ENCODE data around the gene RCOR1. TPM values are rescaled to one million over a fixed set of nuclear protein-coding genes. Genes with fewer than 3 reads are reported as not detected.
"Not testable (repeated sequence)": the region's sequence is repeated elsewhere in the genome, so short reads cannot be mapped to it uniquely, and the experiment has no call there.

Gene RCOR1
- total RNA-seq, 2 experiments from 2014 or later = 22.4 to 24.7 TPM

GRCh38 chr14:102557434-102558226 is 34.8 kb upstream of the RCOR1 start:
- no peak for ATAC-seq
- Mint-ChIP-seq H3K4me3 (no peak overlapping the region), H3K27ac (no peak overlapping the region), H3K27me3 (ENCODE audit: low read depth) (no peaks in the 10 kb centered on the region), H3K4me1 (ENCODE audit: low read depth) (peaks cover 9% of the 10 kb centered on the region), H3K9me3 (ENCODE audit: insufficient read depth) (no peaks in the 10 kb centered on the region), H3K36me3 (ENCODE audit: low read depth) (no peaks in the 10 kb centered on the region)
- POLR2A ChIA-PET = no interaction called here
- CTCF ChIA-PET = interaction anchor here (1.1 kb wide), 1 partner anchor 13 kb away, joined by 3 read pairs; no protein-coding TSS in a partner anchor
- no peak for DNase-seq

- Mint-ChIP-seq H3K27ac (no peak overlapping the region), H3K9me3 (ENCODE audit: insufficient read depth) (no peaks in the 10 kb centered on the region), H3K4me3 (no peak overlapping the region), H3K27me3 (ENCODE audit: low read depth) (no peaks in the 10 kb centered on the region), H3K36me3 (ENCODE audit: low read depth) (no peaks in the 10 kb centered on the region), H3K4me1 (ENCODE audit: low read depth) (peaks cover 9% of the 10 kb centered on the region)
- CTCF ChIA-PET = interaction anchor here (0.8 to 1.1 kb wide), 2 partner anchors 12 to 36 kb away, joined by 3 read pairs; no protein-coding TSS in a partner anchor
- DNase-seq (no peak), ATAC-seq (no peak)
- POLR2A ChIA-PET = no interaction called here
Measured at GRCh38 chr14:102558556-102558955, 33.9 kb upstream of the RCOR1 start.

GRCh38 chr14:102560458-102561261 is 31.8 kb upstream of the RCOR1 start:
- H3K9me3 Mint-ChIP-seq (ENCODE audit: insufficient read depth) = no peaks in the 10 kb centered on the region
- ATAC-seq = no peak
- H3K4me1 Mint-ChIP-seq (ENCODE audit: low read depth) = peaks cover 9% of the 10 kb centered on the region
- H3K4me3 Mint-ChIP-seq = no peak overlapping the region
- no peak overlapping the region for H3K27ac Mint-ChIP-seq
- no peak for DNase-seq
- no peaks in the 10 kb centered on the region for H3K36me3 Mint-ChIP-seq (ENCODE audit: low read depth)
- no peaks in the 10 kb centered on the region for H3K27me3 Mint-ChIP-seq (ENCODE audit: low read depth)
- ChIA-PET POLR2A (interaction anchor here (0.6 kb wide), 1 partner anchor 506 kb away, joined by 3 read pairs; no protein-coding TSS in a partner anchor), CTCF (interaction anchor here (1.0 kb wide), 1 partner anchor 34 kb away, joined by 3 read pairs; no protein-coding TSS in a partner anchor)

GRCh38 chr14:102565331-102565887 is 27.0 kb upstream of the RCOR1 start:
- ChIA-PET POLR2A (interaction anchor here (0.6 kb wide), 1 partner anchor 18 kb away, joined by 4 read pairs; no protein-coding TSS in a partner anchor), CTCF (interaction anchor here (1.2 to 2.4 kb wide), 3 partner anchors 30 to 129 kb away, joined by 3 to 16 read pairs (median 3); no protein-coding TSS in a partner anchor)
- ATAC-seq (no peak), DNase-seq (no peak)
- Mint-ChIP-seq H3K4me1 (ENCODE audit: low read depth) (peaks cover 25% of the 10 kb centered on the region), H3K4me3 (no peak overlapping the region), H3K27ac (no peak overlapping the region), H3K27me3 (ENCODE audit: low read depth) (no peaks in the 10 kb centered on the region), H3K36me3 (ENCODE audit: low read depth) (no peaks in the 10 kb centered on the region), H3K9me3 (ENCODE audit: insufficient read depth) (no peaks in the 10 kb centered on the region)

- ChIA-PET POLR2A (interaction anchor here (0.6 kb wide), 1 partner anchor 18 kb away, joined by 4 read pairs; no protein-coding TSS in a partner anchor), CTCF (interaction anchor here (1.2 to 2.4 kb wide), 3 partner anchors 29 to 129 kb away, joined by 3 to 16 read pairs (median 3); no protein-coding TSS in a partner anchor)
- Mint-ChIP-seq H3K4me3 (no peak overlapping the region), H3K9me3 (ENCODE audit: insufficient read depth) (no peaks in the 10 kb centered on the region), H3K27me3 (ENCODE audit: low read depth) (no peaks in the 10 kb centered on the region), H3K4me1 (ENCODE audit: low read depth) (peaks cover 23% of the 10 kb centered on the region), H3K27ac (no peak overlapping the region), H3K36me3 (ENCODE audit: low read depth) (no peaks in the 10 kb centered on the region)
- no peak for ATAC-seq
- DNase-seq = no peak
Measured at GRCh38 chr14:102565959-102566358, 26.5 kb upstream of the RCOR1 start.

GRCh38 chr14:102568115-102568614 is 24.3 kb upstream of the RCOR1 start:
- CTCF ChIA-PET = interaction anchor here (1.0 to 2.1 kb wide), 2 partner anchors 27 to 43 kb away, joined by 3 to 8 read pairs; no protein-coding TSS in a partner anchor
- DNase-seq = peak; percentile 84
- Mint-ChIP-seq H3K4me3 (peak overlapping the region; percentile 46), H3K9me3 (ENCODE audit: insufficient read depth) (no peaks in the 10 kb centered on the region), H3K27me3 (ENCODE audit: low read depth) (no peaks in the 10 kb centered on the region), H3K36me3 (ENCODE audit: low read depth) (no peaks in the 10 kb centered on the region), H3K27ac (peak overlapping the region; percentile 96), H3K4me1 (ENCODE audit: low read depth) (peaks cover 28% of the 10 kb centered on the region)
- POLR2A ChIA-PET = interaction anchor here (1.2 kb wide), 1 partner anchor 23 kb away, joined by 8 read pairs; no protein-coding TSS in a partner anchor
- peak; percentile 100 for ATAC-seq

GRCh38 chr14:102570334-102570995 is 22.0 kb upstream of the RCOR1 start:
- CTCF ChIA-PET = interaction anchor here (1.2 to 3.0 kb wide), 2 partner anchors 12 to 24 kb away, joined by 3 to 13 read pairs; no protein-coding TSS in a partner anchor
- Mint-ChIP-seq H3K4me1 (ENCODE audit: low read depth) (peaks cover 35% of the 10 kb centered on the region), H3K9me3 (ENCODE audit: insufficient read depth) (no peaks in the 10 kb centered on the region), H3K36me3 (ENCODE audit: low read depth) (no peaks in the 10 kb centered on the region), H3K27me3 (ENCODE audit: low read depth) (no peaks in the 10 kb centered on the region), H3K27ac (no peak overlapping the region), H3K4me3 (no peak overlapping the region)
- no peak for ATAC-seq
- DNase-seq = no peak
- POLR2A ChIA-PET = no interaction called here

GRCh38 chr14:102571043-102571442 is 21.4 kb upstream of the RCOR1 start:
- ATAC-seq (no peak), DNase-seq (no peak)
- H3K4me3 Mint-ChIP-seq = no peak overlapping the region
- peaks cover 1% of the 10 kb centered on the region for H3K27me3 Mint-ChIP-seq (ENCODE audit: low read depth)
- ChIA-PET POLR2A (no interaction called here), CTCF (interaction anchor here (0.9 to 3.0 kb wide), 2 partner anchors 23 to 46 kb away, joined by 3 to 13 read pairs; no protein-coding TSS in a partner anchor)
- peaks cover 33% of the 10 kb centered on the region for H3K4me1 Mint-ChIP-seq (ENCODE audit: low read depth)
- H3K27ac Mint-ChIP-seq = no peak overlapping the region
- no peaks in the 10 kb centered on the region for H3K36me3 Mint-ChIP-seq (ENCODE audit: low read depth)
- no peaks in the 10 kb centered on the region for H3K9me3 Mint-ChIP-seq (ENCODE audit: insufficient read depth)

- Mint-ChIP-seq H3K4me1 (ENCODE audit: low read depth) (peaks cover 33% of the 10 kb centered on the region), H3K36me3 (ENCODE audit: low read depth) (no peaks in the 10 kb centered on the region), H3K27ac (no peak overlapping the region), H3K9me3 (ENCODE audit: insufficient read depth) (no peaks in the 10 kb centered on the region), H3K27me3 (ENCODE audit: low read depth) (peaks cover 2% of the 10 kb centered on the region), H3K4me3 (no peak overlapping the region)
- DNase-seq = no peak
- CTCF ChIA-PET = interaction anchor here (0.9 to 3.0 kb wide), 2 partner anchors 23 to 46 kb away, joined by 3 to 13 read pairs; no protein-coding TSS in a partner anchor
- ATAC-seq = no peak
- POLR2A ChIA-PET = interaction anchor here (1.3 kb wide), 1 partner anchor 13 kb away, joined by 3 read pairs; no protein-coding TSS in a partner anchor
Measured at GRCh38 chr14:102571478-102572042, 20.9 kb upstream of the RCOR1 start.

- H3K36me3 Mint-ChIP-seq (ENCODE audit: low read depth); DNase-seq; POLR2A ChIA-PET; H3K27ac Mint-ChIP-seq; ATAC-seq; H3K27me3 Mint-ChIP-seq (ENCODE audit: low read depth); H3K4me3 Mint-ChIP-seq; H3K9me3 Mint-ChIP-seq (ENCODE audit: insufficient read depth): not testable (repeated sequence)
- CTCF ChIA-PET = interaction anchor here (3.0 kb wide), 1 partner anchor 21 kb away, joined by 13 read pairs; no protein-coding TSS in a partner anchor
- peaks cover 25% of the 10 kb centered on the region for H3K4me1 Mint-ChIP-seq (ENCODE audit: low read depth)
Measured at GRCh38 chr14:102573161-102573560, 19.3 kb upstream of the RCOR1 start.
